Stimulated activated CD4-positive, alpha-beta T cell treated with anti-CD3 and anti-CD28 coated beads, Interleukin-1b, Interleukin-23, amount 100 ng/mL, for 4 hours (primary cell): Measurements from ENCODE around the gene MTUS2.

Experiments
- DNase-seq, 2 donors: peaks; one replicate each; pipeline ENCODE4 v3.0.0-alpha.2; 2020; ENCODE audit warnings: low read depth in 2 of 2

The MTUS2 gene

GRCh38 chr13:29230299-29230845 lies 410.2 kb downstream of the MTUS2 start:
- no peak for DNase-seq

- DNase-seq: no peak
Observed at GRCh38 chr13:29239653-29240525, 419.8 kb downstream of the MTUS2 start.

- no peak for DNase-seq
Observed at GRCh38 chr13:29254626-29255370, 434.7 kb downstream of the MTUS2 start.

- DNase-seq: no peak
Observed at GRCh38 chr13:29255567-29255966, 435.4 kb downstream of the MTUS2 start.

- DNase-seq: no peak
Observed at GRCh38 chr13:29260684-29261083, 440.5 kb downstream of the MTUS2 start.

GRCh38 chr13:29266261-29266660 lies 446.1 kb downstream of the MTUS2 start:
- no peak for DNase-seq

GRCh38 chr13:29266756-29267733 lies 446.9 kb downstream of the MTUS2 start:
- no peak for DNase-seq

GRCh38 chr13:29270271-29270985 lies 450.3 kb downstream of the MTUS2 start:
- no peak for DNase-seq

GRCh38 chr13:29271606-29272005 lies 451.5 kb downstream of the MTUS2 start:
- DNase-seq: no peak

- DNase-seq: no peak
Observed at GRCh38 chr13:29279356-29280254, 459.5 kb downstream of the MTUS2 start.

GRCh38 chr13:29281932-29282495 lies 461.9 kb downstream of the MTUS2 start:
- no peak for DNase-seq

GRCh38 chr13:29284726-29285125 lies 464.6 kb downstream of the MTUS2 start:
- DNase-seq: no peak

GRCh38 chr13:29287237-29287636 lies 467.1 kb downstream of the MTUS2 start:
- DNase-seq: no peak

GRCh38 chr13:29292045-29292444 lies 471.9 kb downstream of the MTUS2 start:
- no peak for DNase-seq

GRCh38 chr13:29294821-29295220 lies 474.7 kb downstream of the MTUS2 start:
- DNase-seq: no peak

- DNase-seq: no peak
Observed at GRCh38 chr13:29301027-29301426, 480.9 kb downstream of the MTUS2 start.

GRCh38 chr13:29304148-29304547 lies 484.0 kb downstream of the MTUS2 start:
- no peak for DNase-seq

GRCh38 chr13:29310806-29311205 lies 490.7 kb downstream of the MTUS2 start:
- no peak for DNase-seq

GRCh38 chr13:29315847-29316246 lies 495.7 kb downstream of the MTUS2 start:
- DNase-seq: no peak
